OCI-LY1 (cell line): ENCODE results near the gene EVL.
A peak's percentile ranks its signal among the peaks of the same experiment; 100 is the strongest.

Experiments used
- CTCF ChIP-seq: fragments of 200-600 bp; sonication (generic), shearing (Covaris generic); IDR thresholded peaks from 2 replicates; pipeline ENCODE4 v1.5.1; 2017; ENCODE audit warnings: mild to moderate bottlenecking, antibody characterized with exemption, low read length, moderate library complexity, mixed read lengths
- EZH2 ChIP-seq: fragments of 200-600 bp; sonication (generic), shearing (Covaris generic); IDR thresholded peaks from 2 replicates; pipeline ENCODE4 v1.8.0; 2017; ENCODE audit warnings: borderline replicate concordance, mixed run types, mild to moderate bottlenecking, antibody characterized with exemption, low read length, moderate library complexity, mixed read lengths

GRCh38 chr14:100035700-100036099 is 29.5 kb upstream of the EVL start:
- TF ChIP-seq EZH2 (no peak), CTCF (peak; percentile 49; the same call in 1 of the 2 replicates)
